Mucosa of rectum (tissue), 2 donors: Measurements from ENCODE around the gene OSM.
"Not testable (repeated sequence)": the region's sequence is repeated elsewhere in the genome, so short reads cannot be mapped to it uniquely, and the experiment has no call there.

Experiments
- H3K27ac ChIP-seq, 2 donors: one replicate each; pipeline ENCODE4 v1.7.0; 2013; ENCODE audit warnings: inconsistent platforms in 2 of 2, low read depth in 2 of 2, low read length in 2 of 2
- H3K27me3 ChIP-seq, 2 donors: one replicate each; pipeline ENCODE4 v1.7.0; 2013; ENCODE audit warnings: low read length in 2 of 2; ENCODE audit not compliant: control insufficient read depth in 2 of 2, insufficient read depth in 2 of 2
- H3K36me3 ChIP-seq, 2 donors: one replicate each; pipeline ENCODE4 v1.7.0; 2013; ENCODE audit warnings: low read length in 2 of 2; ENCODE audit not compliant: control insufficient read depth in 2 of 2, insufficient read depth in 2 of 2
- H3K4me1 ChIP-seq, 2 donors: one replicate each; pipeline ENCODE4 v1.7.0; 2013; ENCODE audit warnings: low read length in 2 of 2, mild to moderate bottlenecking in 1 of 2; ENCODE audit not compliant: control insufficient read depth in 2 of 2, insufficient read depth in 2 of 2
- H3K4me3 ChIP-seq, 2 donors: one replicate each; pipeline ENCODE4 v1.7.0; 2013; ENCODE audit warnings: low read length in 2 of 2
- H3K9ac ChIP-seq, 2 donors: one replicate each; pipeline ENCODE4 v1.7.0; 2013; ENCODE audit warnings: low read length in 2 of 2, low read depth in 1 of 2, mild to moderate bottlenecking in 1 of 2
- H3K9me3 ChIP-seq, 2 donors: one replicate each; pipeline ENCODE4 v1.7.0; 2013; ENCODE audit warnings: low read length in 2 of 2; ENCODE audit not compliant: control insufficient read depth in 2 of 2
- donor health status: healthy.
- donor health status: Normal muscosa, but diverticular disease.

OSM gene

GRCh38 chr22:30220338-30221012, 46.2 kb downstream of the OSM start:
- Histone ChIP-seq H3K9me3 (no peaks in the 10 kb centered on the region), H3K27ac (peak overlapping the region in 1 of 2 donors; percentile 43), H3K27me3 (peaks cover 0 to 3% of the 10 kb centered on the region in 2 donors), H3K9ac (no peak overlapping the region), H3K4me3 (no peak overlapping the region), H3K36me3 (no peaks in the 10 kb centered on the region), H3K4me1 (peaks cover 0 to 6% of the 10 kb centered on the region in 2 donors)

GRCh38 chr22:30219668-30220278, 46.9 kb downstream of the OSM start:
- H3K27ac ChIP-seq, result no peak overlapping the region
- H3K4me3 ChIP-seq, result no peak overlapping the region
- H3K36me3 ChIP-seq, result no peaks in the 10 kb centered on the region
- H3K4me1 ChIP-seq, result peaks cover 0 to 6% of the 10 kb centered on the region in 2 donors
- peaks cover 0 to 3% of the 10 kb centered on the region in 2 donors for H3K27me3 ChIP-seq
- no peak overlapping the region for H3K9ac ChIP-seq
- H3K9me3 ChIP-seq, result no peaks in the 10 kb centered on the region

- Histone ChIP-seq H3K27ac (no peak overlapping the region), H3K4me3 (no peak overlapping the region), H3K9ac (no peak overlapping the region), H3K27me3 (peaks cover 0 to 3% of the 10 kb centered on the region in 2 donors), H3K36me3 (no peaks in the 10 kb centered on the region), H3K9me3 (no peaks in the 10 kb centered on the region), H3K4me1 (peaks cover 0 to 6% of the 10 kb centered on the region in 2 donors)
Observed at GRCh38 chr22:30219049-30219654, 47.5 kb downstream of the OSM start.

- H3K4me3 ChIP-seq, result no peak overlapping the region
- H3K9ac ChIP-seq, result no peak overlapping the region
- H3K36me3 ChIP-seq, result no peaks in the 10 kb centered on the region
- no peak overlapping the region for H3K27ac ChIP-seq
- no peaks in the 10 kb centered on the region for H3K9me3 ChIP-seq
- peaks cover 0 to 6% of the 10 kb centered on the region in 2 donors for H3K4me1 ChIP-seq
- peaks cover 0 to 3% of the 10 kb centered on the region in 2 donors for H3K27me3 ChIP-seq
Observed at GRCh38 chr22:30217698-30218560, 48.7 kb downstream of the OSM start.

- no peak overlapping the region for H3K27ac ChIP-seq
- no peaks in the 10 kb centered on the region for H3K36me3 ChIP-seq
- H3K4me1 ChIP-seq, result peaks cover 0 to 6% of the 10 kb centered on the region in 2 donors
- H3K27me3 ChIP-seq, result peaks cover 0 to 3% of the 10 kb centered on the region in 2 donors
- no peaks in the 10 kb centered on the region for H3K9me3 ChIP-seq
- no peak overlapping the region for H3K9ac ChIP-seq
- no peak overlapping the region for H3K4me3 ChIP-seq
Observed at GRCh38 chr22:30216710-30217109, 49.9 kb downstream of the OSM start.

GRCh38 chr22:30216272-30216671, 50.4 kb downstream of the OSM start:
- not testable (repeated sequence) for H3K27me3 ChIP-seq, H3K4me1 ChIP-seq

GRCh38 chr22:30214703-30215407, 51.8 kb downstream of the OSM start:
- H3K9ac ChIP-seq, result no peak overlapping the region
- H3K27ac ChIP-seq, result no peak overlapping the region
- no peak overlapping the region for H3K4me3 ChIP-seq
- H3K4me1 ChIP-seq, result no peaks in the 10 kb centered on the region
- peaks cover 0 to 2% of the 10 kb centered on the region in 2 donors for H3K27me3 ChIP-seq
- H3K9me3 ChIP-seq, result no peaks in the 10 kb centered on the region
- H3K36me3 ChIP-seq, result no peaks in the 10 kb centered on the region

More at GRCh38 chr22:30216272-30216671, 50.4 kb downstream of the OSM start:
- not testable (repeated sequence) for H3K4me3 ChIP-seq, H3K9me3 ChIP-seq, H3K36me3 ChIP-seq, H3K9ac ChIP-seq, H3K27ac ChIP-seq

- no peaks in the 10 kb centered on the region for H3K4me1 ChIP-seq
- H3K36me3 ChIP-seq, result no peaks in the 10 kb centered on the region
- H3K27ac ChIP-seq, result peak overlapping the region in 1 of 2 donors; percentile 38
- no peaks in the 10 kb centered on the region for H3K9me3 ChIP-seq
- peaks cover 0 to 2% of the 10 kb centered on the region in 2 donors for H3K27me3 ChIP-seq
- H3K4me3 ChIP-seq, result no peak overlapping the region
- no peak overlapping the region for H3K9ac ChIP-seq
Observed at GRCh38 chr22:30212996-30213441, 53.6 kb downstream of the OSM start.
